Progenitor cell of endocrine pancreas (in vitro differentiated cells): ENCODE measurements around the gene MYH14. TPM values are rescaled to one million over a fixed set of nuclear protein-coding genes. Genes with fewer than 3 reads are reported as not detected.

Experiments
- DNase-seq: peaks from one replicate; pipeline ENCODE4 v3.0.0; 2021; ENCODE audit warnings: low spot score; ENCODE audit not compliant: unreplicated experiment
- H3K27ac Mint-ChIP-seq: 2 replicates; pipeline ENCODE4 v1.8.0; 2021; ENCODE audit warnings: mild to moderate bottlenecking, moderate library complexity, mixed read lengths
- H3K27me3 Mint-ChIP-seq: 2 replicates; pipeline ENCODE4 v1.8.0; 2021; ENCODE audit warnings: mixed read lengths
- H3K36me3 Mint-ChIP-seq: 2 replicates; pipeline ENCODE4 v1.8.0; 2022; ENCODE audit warnings: mixed read lengths; ENCODE audit not compliant: insufficient read depth
- H3K4me1 Mint-ChIP-seq: 2 replicates; pipeline ENCODE4 v1.8.0; 2021; ENCODE audit warnings: low read depth, mixed read lengths
- H3K4me3 Mint-ChIP-seq: 2 replicates; pipeline ENCODE4 v1.8.0; 2021; ENCODE audit warnings: low read depth, mild to moderate bottlenecking, moderate library complexity, mixed read lengths
- H3K9me3 Mint-ChIP-seq: 2 replicates; pipeline ENCODE4 v1.8.0; 2021; ENCODE audit warnings: low read depth, mixed read lengths
- total RNA-seq: library from RNA; stranded (reverse); gene quantifications from 2 replicates; pipeline ENCODE4 v1.2.1, GENCODE V29; 2021
- TF ChIP-seq, protein P1 (sequence below): fragments of 200-600 bp; sonication (generic); IDR thresholded peaks from one replicate; pipeline ENCODE4 v1.5.0; 2021; ENCODE audit warnings: antibody characterized with exemption, mild to moderate bottlenecking; ENCODE audit not compliant: unreplicated experiment

The MYH14 gene
- total RNA-seq, 1 donor from 2014 or later: 65.9 TPM

GRCh38 chr19:50290775-50291174, 87.4 kb downstream of the MYH14 start:
- Mint-ChIP-seq H3K36me3 (peaks cover 47% of the 10 kb centered on the region), H3K4me3 (no peak overlapping the region), H3K9me3 (peaks cover 2% of the 10 kb centered on the region), H3K4me1 (no peaks in the 10 kb centered on the region), H3K27me3 (no peaks in the 10 kb centered on the region), H3K27ac (no peak overlapping the region)
- TF ChIP-seq, protein P1, sequence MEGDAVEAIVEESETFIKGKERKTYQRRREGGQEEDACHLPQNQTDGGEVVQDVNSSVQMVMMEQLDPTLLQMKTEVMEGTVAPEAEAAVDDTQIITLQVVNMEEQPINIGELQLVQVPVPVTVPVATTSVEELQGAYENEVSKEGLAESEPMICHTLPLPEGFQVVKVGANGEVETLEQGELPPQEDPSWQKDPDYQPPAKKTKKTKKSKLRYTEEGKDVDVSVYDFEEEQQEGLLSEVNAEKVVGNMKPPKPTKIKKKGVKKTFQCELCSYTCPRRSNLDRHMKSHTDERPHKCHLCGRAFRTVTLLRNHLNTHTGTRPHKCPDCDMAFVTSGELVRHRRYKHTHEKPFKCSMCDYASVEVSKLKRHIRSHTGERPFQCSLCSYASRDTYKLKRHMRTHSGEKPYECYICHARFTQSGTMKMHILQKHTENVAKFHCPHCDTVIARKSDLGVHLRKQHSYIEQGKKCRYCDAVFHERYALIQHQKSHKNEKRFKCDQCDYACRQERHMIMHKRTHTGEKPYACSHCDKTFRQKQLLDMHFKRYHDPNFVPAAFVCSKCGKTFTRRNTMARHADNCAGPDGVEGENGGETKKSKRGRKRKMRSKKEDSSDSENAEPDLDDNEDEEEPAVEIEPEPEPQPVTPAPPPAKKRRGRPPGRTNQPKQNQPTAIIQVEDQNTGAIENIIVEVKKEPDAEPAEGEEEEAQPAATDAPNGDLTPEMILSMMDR: no peak
- DNase-seq: no peak

DNA sequence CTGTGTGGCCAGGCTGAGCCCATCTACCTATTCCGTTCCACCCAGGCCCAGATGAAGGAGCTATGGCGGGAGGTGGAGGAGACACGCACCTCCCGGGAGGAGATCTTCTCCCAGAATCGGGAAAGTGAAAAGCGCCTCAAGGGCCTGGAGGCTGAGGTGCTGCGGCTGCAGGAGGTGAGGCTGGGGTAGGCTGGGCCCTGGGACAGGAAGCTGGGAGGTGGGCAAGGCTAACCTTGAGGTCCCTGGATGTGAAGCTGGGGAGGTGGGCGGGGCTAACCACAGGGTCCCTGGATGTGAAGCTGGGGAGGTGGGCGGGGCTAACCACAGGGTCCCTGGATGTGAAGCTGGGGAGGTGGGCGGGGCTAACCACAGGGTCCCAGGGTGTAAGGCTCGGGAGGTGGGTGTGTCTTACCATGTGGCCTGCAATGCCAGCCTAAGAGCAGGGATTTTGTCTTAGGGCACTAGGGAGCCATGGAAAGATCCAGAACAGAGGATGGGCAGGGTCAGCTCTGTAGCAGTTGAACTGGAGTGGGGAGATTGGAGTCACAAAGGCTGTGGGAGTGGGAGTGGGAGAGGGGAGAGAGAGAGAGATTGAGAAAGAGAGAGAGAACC, 88.9 kb downstream of the MYH14 start:
- Mint-ChIP-seq H3K4me1 (no peaks in the 10 kb centered on the region), H3K4me3 (no peak overlapping the region), H3K9me3 (no peaks in the 10 kb centered on the region), H3K36me3 (peaks cover 35% of the 10 kb centered on the region), H3K27ac (no peak overlapping the region), H3K27me3 (no peaks in the 10 kb centered on the region)
- DNase-seq: no peak
- TF ChIP-seq, protein P1: no peak

- no peak for DNase-seq
- Mint-ChIP-seq H3K36me3 (peaks cover 29% of the 10 kb centered on the region), H3K27ac (no peak overlapping the region), H3K4me3 (no peak overlapping the region), H3K9me3 (no peaks in the 10 kb centered on the region), H3K27me3 (no peaks in the 10 kb centered on the region), H3K4me1 (no peaks in the 10 kb centered on the region)
- TF ChIP-seq, protein P1: no peak
These were observed 90.0 kb downstream of the MYH14 start for GRCh38 chr19:50293263-50294004.

GRCh38 chr19:50300051-50300450, 96.6 kb downstream of the MYH14 start:
- H3K27ac Mint-ChIP-seq: no peak overlapping the region
- H3K9me3 Mint-ChIP-seq: no peaks in the 10 kb centered on the region
- no peak for DNase-seq
- H3K27me3 Mint-ChIP-seq: no peaks in the 10 kb centered on the region
- H3K4me1 Mint-ChIP-seq: no peaks in the 10 kb centered on the region
- H3K4me3 Mint-ChIP-seq: no peak overlapping the region
- TF ChIP-seq, protein P1: no peak
- peaks cover 36% of the 10 kb centered on the region for H3K36me3 Mint-ChIP-seq

GRCh38 chr19:50300814-50301606, 97.6 kb downstream of the MYH14 start:
- Mint-ChIP-seq H3K4me1 (no peaks in the 10 kb centered on the region), H3K27ac (no peak overlapping the region), H3K27me3 (no peaks in the 10 kb centered on the region), H3K36me3 (peaks cover 36% of the 10 kb centered on the region), H3K4me3 (no peak overlapping the region), H3K9me3 (no peaks in the 10 kb centered on the region)
- no peak for DNase-seq
- TF ChIP-seq, protein P1: no peak
